ENCODE results near the gene CTNNA3. TPM values are rescaled to one million over a fixed set of nuclear protein-coding genes. Genes with fewer than 3 reads are reported as not detected.

Gene CTNNA3
- total RNA-seq, 1 donor from 2014 or later: 0.30 TPM

- no peak overlapping the region for H3K27ac Mint-ChIP-seq (ENCODE audit: unreplicated experiment)
- H3K4me1 Mint-ChIP-seq (ENCODE audit: unreplicated experiment): peaks cover 17% of the 10 kb centered on the region
- no peak for DNase-seq (ENCODE audit: extremely low spot score, unreplicated experiment)
- H3K9me3 Mint-ChIP-seq (ENCODE audit: unreplicated experiment): peaks cover 3% of the 10 kb centered on the region
- H3K4me3 Mint-ChIP-seq (ENCODE audit: unreplicated experiment): no peak overlapping the region
- H3K36me3 Mint-ChIP-seq (ENCODE audit: unreplicated experiment): no peaks in the 10 kb centered on the region
- no peaks in the 10 kb centered on the region for H3K27me3 Mint-ChIP-seq (ENCODE audit: unreplicated experiment)
- TF ChIP-seq CTCF (IDR thresholded peaks at IDR 0.05): no peak
Observed at GRCh38 chr10:66835400-66835799, 860.6 kb downstream of the CTNNA3 start.

GRCh38 chr10:66834802-66835201, 861.2 kb downstream of the CTNNA3 start:
- H3K4me3 Mint-ChIP-seq (ENCODE audit: unreplicated experiment): no peak overlapping the region
- H3K9me3 Mint-ChIP-seq (ENCODE audit: unreplicated experiment): peaks cover 3% of the 10 kb centered on the region
- no peaks in the 10 kb centered on the region for H3K36me3 Mint-ChIP-seq (ENCODE audit: unreplicated experiment)
- TF ChIP-seq CTCF (IDR thresholded peaks at IDR 0.05): no peak
- no peak for DNase-seq (ENCODE audit: extremely low spot score, unreplicated experiment)
- H3K27ac Mint-ChIP-seq (ENCODE audit: unreplicated experiment): no peak overlapping the region
- H3K4me1 Mint-ChIP-seq (ENCODE audit: unreplicated experiment): peaks cover 17% of the 10 kb centered on the region
- no peaks in the 10 kb centered on the region for H3K27me3 Mint-ChIP-seq (ENCODE audit: unreplicated experiment)

- H3K4me3 Mint-ChIP-seq (ENCODE audit: unreplicated experiment): no peak overlapping the region
- no peaks in the 10 kb centered on the region for H3K36me3 Mint-ChIP-seq (ENCODE audit: unreplicated experiment)
- H3K27ac Mint-ChIP-seq (ENCODE audit: unreplicated experiment): no peak overlapping the region
- no peaks in the 10 kb centered on the region for H3K27me3 Mint-ChIP-seq (ENCODE audit: unreplicated experiment)
- no peak for TF ChIP-seq CTCF (IDR thresholded peaks at IDR 0.05)
- no peak for DNase-seq (ENCODE audit: extremely low spot score, unreplicated experiment)
- peaks cover 3% of the 10 kb centered on the region for H3K9me3 Mint-ChIP-seq (ENCODE audit: unreplicated experiment)
- peaks cover 17% of the 10 kb centered on the region for H3K4me1 Mint-ChIP-seq (ENCODE audit: unreplicated experiment)
Observed at GRCh38 chr10:66833861-66834260, 862.1 kb downstream of the CTNNA3 start.

- no peak for DNase-seq (ENCODE audit: extremely low spot score, unreplicated experiment)
- Mint-ChIP-seq H3K4me3 (ENCODE audit: unreplicated experiment) (no peak overlapping the region), H3K27me3 (ENCODE audit: unreplicated experiment) (no peaks in the 10 kb centered on the region), H3K36me3 (ENCODE audit: unreplicated experiment) (no peaks in the 10 kb centered on the region), H3K27ac (ENCODE audit: unreplicated experiment) (no peak overlapping the region), H3K9me3 (ENCODE audit: unreplicated experiment) (peaks cover 3% of the 10 kb centered on the region), H3K4me1 (ENCODE audit: unreplicated experiment) (peaks cover 16% of the 10 kb centered on the region)
- no peak for TF ChIP-seq CTCF (IDR thresholded peaks at IDR 0.05)
Observed at GRCh38 chr10:66832781-66833422, 863.1 kb downstream of the CTNNA3 start.

GRCh38 chr10:66828957-66829356, 867.0 kb downstream of the CTNNA3 start:
- H3K27ac Mint-ChIP-seq (ENCODE audit: unreplicated experiment): no peak overlapping the region
- DNase-seq (ENCODE audit: extremely low spot score, unreplicated experiment): no peak
- no peaks in the 10 kb centered on the region for H3K27me3 Mint-ChIP-seq (ENCODE audit: unreplicated experiment)
- peaks cover 8% of the 10 kb centered on the region for H3K4me1 Mint-ChIP-seq (ENCODE audit: unreplicated experiment)
- H3K36me3 Mint-ChIP-seq (ENCODE audit: unreplicated experiment): no peaks in the 10 kb centered on the region
- H3K4me3 Mint-ChIP-seq (ENCODE audit: unreplicated experiment): no peak overlapping the region
- peaks cover 3% of the 10 kb centered on the region for H3K9me3 Mint-ChIP-seq (ENCODE audit: unreplicated experiment)
- no peak for TF ChIP-seq CTCF (IDR thresholded peaks at IDR 0.05)
